ENCODE measurements around the gene LYRM4.

DNA sequence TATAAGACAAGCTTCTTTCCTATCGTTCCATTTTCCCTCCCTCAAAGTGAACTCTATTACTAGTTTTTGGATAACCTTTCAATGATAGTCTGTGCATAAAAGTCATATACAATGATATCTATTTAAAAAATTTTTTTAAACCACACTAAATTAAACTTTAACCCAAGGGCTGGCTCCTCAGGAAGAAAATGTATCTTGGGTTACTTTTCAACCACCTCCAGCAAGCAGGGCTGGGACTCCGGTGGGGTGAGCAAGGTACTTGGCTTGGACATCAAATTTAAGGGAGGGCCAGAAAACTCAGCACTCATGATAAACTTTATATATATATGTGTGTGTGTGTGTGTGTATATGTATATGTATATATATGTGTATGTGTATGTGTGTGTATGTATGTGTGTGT is 189.5 kb downstream of the LYRM4 start:
- TF ChIP-seq, protein P1, sequence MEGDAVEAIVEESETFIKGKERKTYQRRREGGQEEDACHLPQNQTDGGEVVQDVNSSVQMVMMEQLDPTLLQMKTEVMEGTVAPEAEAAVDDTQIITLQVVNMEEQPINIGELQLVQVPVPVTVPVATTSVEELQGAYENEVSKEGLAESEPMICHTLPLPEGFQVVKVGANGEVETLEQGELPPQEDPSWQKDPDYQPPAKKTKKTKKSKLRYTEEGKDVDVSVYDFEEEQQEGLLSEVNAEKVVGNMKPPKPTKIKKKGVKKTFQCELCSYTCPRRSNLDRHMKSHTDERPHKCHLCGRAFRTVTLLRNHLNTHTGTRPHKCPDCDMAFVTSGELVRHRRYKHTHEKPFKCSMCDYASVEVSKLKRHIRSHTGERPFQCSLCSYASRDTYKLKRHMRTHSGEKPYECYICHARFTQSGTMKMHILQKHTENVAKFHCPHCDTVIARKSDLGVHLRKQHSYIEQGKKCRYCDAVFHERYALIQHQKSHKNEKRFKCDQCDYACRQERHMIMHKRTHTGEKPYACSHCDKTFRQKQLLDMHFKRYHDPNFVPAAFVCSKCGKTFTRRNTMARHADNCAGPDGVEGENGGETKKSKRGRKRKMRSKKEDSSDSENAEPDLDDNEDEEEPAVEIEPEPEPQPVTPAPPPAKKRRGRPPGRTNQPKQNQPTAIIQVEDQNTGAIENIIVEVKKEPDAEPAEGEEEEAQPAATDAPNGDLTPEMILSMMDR (IDR thresholded peaks at IDR 0.05): no peak
- TF ChIP-seq POLR2A (IDR thresholded peaks at IDR 0.05; ENCODE audit: low read length) (no peak), NFE2L2 (conservative IDR thresholded peaks at IDR 0.05; ENCODE audit: low read length) (no peak), BHLHE40 (IDR thresholded peaks at IDR 0.05; ENCODE audit: low read depth, low read length) (no peak), TP53 (CRISPR knock-in tag; IDR thresholded peaks at IDR 0.05) (no peak), RAD21 (conservative IDR thresholded peaks at IDR 0.05 in 1 of 2, IDR thresholded peaks at IDR 0.05 in 1 of 2) (no peak), JUN (IDR thresholded peaks at IDR 0.05) (no peak), MAZ (IDR thresholded peaks at IDR 0.05; ENCODE audit: borderline replicate concordance, low read depth, low read length) (no peak)
- TF ChIP-seq, protein P2, sequence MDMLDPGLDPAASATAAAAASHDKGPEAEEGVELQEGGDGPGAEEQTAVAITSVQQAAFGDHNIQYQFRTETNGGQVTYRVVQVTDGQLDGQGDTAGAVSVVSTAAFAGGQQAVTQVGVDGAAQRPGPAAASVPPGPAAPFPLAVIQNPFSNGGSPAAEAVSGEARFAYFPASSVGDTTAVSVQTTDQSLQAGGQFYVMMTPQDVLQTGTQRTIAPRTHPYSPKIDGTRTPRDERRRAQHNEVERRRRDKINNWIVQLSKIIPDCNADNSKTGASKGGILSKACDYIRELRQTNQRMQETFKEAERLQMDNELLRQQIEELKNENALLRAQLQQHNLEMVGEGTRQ (IDR thresholded peaks at IDR 0.05): no peak

Data from A549 (cell line).